Activated CD4-positive, alpha-beta T cell treated with anti-CD3 and anti-CD28 coated beads, Interleukin-2, amount 10 ng/mL, durations not matched to agents 7 days and 5 days (primary cell): Measurements from ENCODE around the gene RCC2. TPM values are rescaled to one million over a fixed set of nuclear protein-coding genes. Genes with fewer than 3 reads are reported as not detected.
"Not testable (repeated sequence)": the region's sequence is repeated elsewhere in the genome, so short reads cannot be mapped to it uniquely, and the experiment has no call there.

ENCODE experiments used
- CTCF ChIA-PET: fragments of 350-600 bp; sonication (Branson Sonifier 250); formaldehyde crosslinking; loops from one replicate; lab custom pipeline; 2021; ENCODE audit warnings: antibody characterized with exemption; lab: Charles Lee
- POLR2A ChIA-PET: fragments of 350-600 bp; sonication (Branson Sonifier 250); formaldehyde crosslinking; loops from one replicate; lab custom pipeline; 2021; ENCODE audit warnings: antibody characterized with exemption; lab: Charles Lee
- DNase-seq: peaks from one replicate; pipeline ENCODE4 v3.0.0-alpha.2; 2020
- H3K27ac Mint-ChIP-seq: one replicate; pipeline ENCODE4 v1.8.0; 2021; ENCODE audit warnings: mild to moderate bottlenecking, moderate library complexity, mixed read lengths
- H3K27me3 Mint-ChIP-seq: one replicate; pipeline ENCODE4 v1.8.0; 2021; ENCODE audit warnings: mixed read lengths
- H3K36me3 Mint-ChIP-seq: one replicate; pipeline ENCODE4 v1.8.0; 2021; ENCODE audit warnings: low read depth, mixed read lengths
- H3K4me1 Mint-ChIP-seq: one replicate; pipeline ENCODE4 v1.8.0; 2021; ENCODE audit warnings: mixed read lengths
- H3K4me3 Mint-ChIP-seq: one replicate; pipeline ENCODE4 v1.8.0; 2021; ENCODE audit warnings: mild to moderate bottlenecking, moderate library complexity, mixed read lengths
- H3K9me3 Mint-ChIP-seq: one replicate; pipeline ENCODE4 v1.8.0; 2021; ENCODE audit warnings: mixed read lengths
- total RNA-seq, 2 experiments: library from RNA; stranded (reverse); gene quantifications; one replicate each; pipeline ENCODE4 v1.2.3, GENCODE V29; 2021

The RCC2 gene
- total RNA-seq, 2 experiments from 2014 or later, result 118 to 121 TPM

GRCh38 chr1:17465228-17465627 is 25.8 kb upstream of the RCC2 start:
- H3K9me3 Mint-ChIP-seq, result no peaks in the 10 kb centered on the region
- H3K4me1 Mint-ChIP-seq, result no peaks in the 10 kb centered on the region
- no peaks in the 10 kb centered on the region for H3K36me3 Mint-ChIP-seq
- ChIA-PET POLR2A (no interaction called here), CTCF (interaction anchor here (0.7 kb wide), 1 partner anchor 31 kb away, joined by 6 read pairs; no protein-coding TSS in a partner anchor)
- H3K27ac Mint-ChIP-seq, result no peak overlapping the region
- peaks cover 2% of the 10 kb centered on the region for H3K27me3 Mint-ChIP-seq
- no peak overlapping the region for H3K4me3 Mint-ChIP-seq
- DNase-seq, result no peak

- no peaks in the 10 kb centered on the region for H3K9me3 Mint-ChIP-seq
- H3K4me1 Mint-ChIP-seq, result no peaks in the 10 kb centered on the region
- no peaks in the 10 kb centered on the region for H3K27me3 Mint-ChIP-seq
- no peak overlapping the region for H3K27ac Mint-ChIP-seq
- H3K36me3 Mint-ChIP-seq, result no peaks in the 10 kb centered on the region
- DNase-seq, result no peak
- POLR2A ChIA-PET, result interaction anchor here (0.9 kb wide), 1 partner anchor 36 kb away, joined by 7 read pairs; no protein-coding TSS in a partner anchor
- no peak overlapping the region for H3K4me3 Mint-ChIP-seq
- CTCF ChIA-PET, result interaction anchor here (0.8 kb wide), 1 partner anchor 16 kb away, joined by 5 read pairs; no protein-coding TSS in a partner anchor
These were observed 24.5 kb upstream of the RCC2 start for GRCh38 chr1:17463991-17464390.

- H3K4me1 Mint-ChIP-seq, result no peaks in the 10 kb centered on the region
- H3K9me3 Mint-ChIP-seq, result no peaks in the 10 kb centered on the region
- H3K36me3 Mint-ChIP-seq, result no peaks in the 10 kb centered on the region
- no peak overlapping the region for H3K27ac Mint-ChIP-seq
- ChIA-PET POLR2A (no interaction called here), CTCF (no interaction called here)
- DNase-seq, result no peak
- H3K27me3 Mint-ChIP-seq, result no peaks in the 10 kb centered on the region
- H3K4me3 Mint-ChIP-seq, result no peak overlapping the region
These were observed 23.2 kb upstream of the RCC2 start for GRCh38 chr1:17462669-17463068.

- CTCF ChIA-PET, result no interaction called here
- no peaks in the 10 kb centered on the region for H3K27me3 Mint-ChIP-seq
- no peaks in the 10 kb centered on the region for H3K9me3 Mint-ChIP-seq
- DNase-seq, result no peak
- H3K4me3 Mint-ChIP-seq, result no peak overlapping the region
- no peak overlapping the region for H3K27ac Mint-ChIP-seq
- H3K36me3 Mint-ChIP-seq, result no peaks in the 10 kb centered on the region
- POLR2A ChIA-PET, result no interaction called here
- no peaks in the 10 kb centered on the region for H3K4me1 Mint-ChIP-seq
These were observed 20.7 kb upstream of the RCC2 start for GRCh38 chr1:17460219-17460618.

- Mint-ChIP-seq H3K4me1 (no peaks in the 10 kb centered on the region), H3K27me3 (no peaks in the 10 kb centered on the region), H3K27ac (no peak overlapping the region), H3K36me3 (no peaks in the 10 kb centered on the region), H3K4me3 (no peak overlapping the region), H3K9me3 (no peaks in the 10 kb centered on the region)
- ChIA-PET POLR2A (no interaction called here), CTCF (no interaction called here)
- no peak for DNase-seq
These were observed 19.3 kb upstream of the RCC2 start for GRCh38 chr1:17458794-17459193.

- no peaks in the 10 kb centered on the region for H3K36me3 Mint-ChIP-seq
- no peak overlapping the region for H3K4me3 Mint-ChIP-seq
- H3K9me3 Mint-ChIP-seq, result no peaks in the 10 kb centered on the region
- ChIA-PET POLR2A (no interaction called here), CTCF (interaction anchor here (2.0 kb wide), 2 partner anchors 10 to 14 kb away, joined by 5 read pairs; partner anchors contain the start of gene RCC2)
- H3K4me1 Mint-ChIP-seq, result no peaks in the 10 kb centered on the region
- no peak overlapping the region for H3K27ac Mint-ChIP-seq
- DNase-seq, result no peak
- H3K27me3 Mint-ChIP-seq, result no peaks in the 10 kb centered on the region
These were observed 13.2 kb upstream of the RCC2 start for GRCh38 chr1:17452686-17453085.

GRCh38 chr1:17452203-17452602 is 12.7 kb upstream of the RCC2 start:
- CTCF ChIA-PET, result interaction anchor here (0.8 to 2.0 kb wide), 3 partner anchors 9 to 16 kb away, joined by 3 to 5 read pairs (median 5); partner anchors contain the start of gene RCC2
- H3K4me1 Mint-ChIP-seq, POLR2A ChIA-PET: not testable (repeated sequence)

GRCh38 chr1:17451731-17452130 is 12.3 kb upstream of the RCC2 start:
- POLR2A ChIA-PET, result no interaction called here
- H3K27ac Mint-ChIP-seq, result no peak overlapping the region
- no peak for DNase-seq
- CTCF ChIA-PET, result interaction anchor here (0.8 to 2.0 kb wide), 4 partner anchors 9 to 16 kb away, joined by 3 to 5 read pairs (median 5); partner anchors contain the start of gene RCC2
- no peaks in the 10 kb centered on the region for H3K9me3 Mint-ChIP-seq
- no peaks in the 10 kb centered on the region for H3K4me1 Mint-ChIP-seq
- H3K4me3 Mint-ChIP-seq, result no peak overlapping the region
- H3K36me3 Mint-ChIP-seq, result no peaks in the 10 kb centered on the region
- H3K27me3 Mint-ChIP-seq, result no peaks in the 10 kb centered on the region

More at GRCh38 chr1:17452203-17452602, 12.7 kb upstream of the RCC2 start:
- H3K9me3 Mint-ChIP-seq, DNase-seq, H3K4me3 Mint-ChIP-seq, H3K36me3 Mint-ChIP-seq, H3K27me3 Mint-ChIP-seq, H3K27ac Mint-ChIP-seq: not testable (repeated sequence)

- CTCF ChIA-PET, result interaction anchor here (0.6 to 1.1 kb wide), 3 partner anchors 16 to 221 kb away, joined by 3 to 5 read pairs (median 5); no protein-coding TSS in a partner anchor
- DNase-seq, result no peak
- POLR2A ChIA-PET, result no interaction called here
- Mint-ChIP-seq H3K9me3 (no peaks in the 10 kb centered on the region), H3K27me3 (no peaks in the 10 kb centered on the region), H3K36me3 (peaks cover 3% of the 10 kb centered on the region), H3K4me3 (no peak overlapping the region), H3K27ac (no peak overlapping the region), H3K4me1 (peaks cover 8% of the 10 kb centered on the region)
These were observed 8.1 kb upstream of the RCC2 start for GRCh38 chr1:17447501-17447992.

- POLR2A ChIA-PET, result no interaction called here
- Mint-ChIP-seq H3K27ac (no peak overlapping the region), H3K9me3 (no peaks in the 10 kb centered on the region), H3K27me3 (no peaks in the 10 kb centered on the region), H3K36me3 (peaks cover 6% of the 10 kb centered on the region), H3K4me1 (peaks cover 30% of the 10 kb centered on the region), H3K4me3 (no peak overlapping the region)
- CTCF ChIA-PET, result interaction anchor here (0.6 to 1.2 kb wide), 2 partner anchors 9 to 204 kb away, joined by 3 to 5 read pairs; no protein-coding TSS in a partner anchor
- DNase-seq, result no peak
These were observed 3.4 kb upstream of the RCC2 start for GRCh38 chr1:17442841-17443240.

- peaks cover 6% of the 10 kb centered on the region for H3K36me3 Mint-ChIP-seq
- ChIA-PET POLR2A (no interaction called here), CTCF (interaction anchor here (0.7 kb wide), 2 partner anchors 9 to 94 kb away, joined by 5 read pairs; no protein-coding TSS in a partner anchor)
- H3K9me3 Mint-ChIP-seq, result no peaks in the 10 kb centered on the region
- DNase-seq, result no peak
- peak overlapping the region; percentile 81 for H3K4me3 Mint-ChIP-seq
- H3K27ac Mint-ChIP-seq, result peak overlapping the region; percentile 90
- no peaks in the 10 kb centered on the region for H3K27me3 Mint-ChIP-seq
- H3K4me1 Mint-ChIP-seq, result peaks cover 31% of the 10 kb centered on the region
These were observed 2.5 kb upstream of the RCC2 start for GRCh38 chr1:17441993-17442357.

- H3K4me1 Mint-ChIP-seq, result peaks cover 36% of the 10 kb centered on the region
- H3K4me3 Mint-ChIP-seq, result peak overlapping the region; percentile 81
- POLR2A ChIA-PET, result no interaction called here
- H3K9me3 Mint-ChIP-seq, result no peaks in the 10 kb centered on the region
- peak; percentile 16 for DNase-seq
- H3K27ac Mint-ChIP-seq, result peak overlapping the region; percentile 90
- peaks cover 6% of the 10 kb centered on the region for H3K36me3 Mint-ChIP-seq
- CTCF ChIA-PET, result interaction anchor here (0.7 to 1.2 kb wide), 3 partner anchors 8 to 95 kb away, joined by 4 to 5 read pairs (median 5); no protein-coding TSS in a partner anchor
- no peaks in the 10 kb centered on the region for H3K27me3 Mint-ChIP-seq
These were observed 2.0 kb upstream of the RCC2 start for GRCh38 chr1:17441265-17441992.

GRCh38 chr1:17440827-17441168 is 1.3 kb upstream of the RCC2 start:
- no peak for DNase-seq
- CTCF ChIA-PET, result interaction anchor here (1.2 kb wide), 1 partner anchor 9 kb away, joined by 4 read pairs; no protein-coding TSS in a partner anchor
- Mint-ChIP-seq H3K36me3 (peaks cover 6% of the 10 kb centered on the region), H3K4me1 (peaks cover 43% of the 10 kb centered on the region), H3K4me3 (peak overlapping the region; percentile 81), H3K27ac (peak overlapping the region; percentile 90), H3K9me3 (no peaks in the 10 kb centered on the region), H3K27me3 (no peaks in the 10 kb centered on the region)
- POLR2A ChIA-PET, result no interaction called here
